ENCODE results near the gene ADGRB2.

DNA sequence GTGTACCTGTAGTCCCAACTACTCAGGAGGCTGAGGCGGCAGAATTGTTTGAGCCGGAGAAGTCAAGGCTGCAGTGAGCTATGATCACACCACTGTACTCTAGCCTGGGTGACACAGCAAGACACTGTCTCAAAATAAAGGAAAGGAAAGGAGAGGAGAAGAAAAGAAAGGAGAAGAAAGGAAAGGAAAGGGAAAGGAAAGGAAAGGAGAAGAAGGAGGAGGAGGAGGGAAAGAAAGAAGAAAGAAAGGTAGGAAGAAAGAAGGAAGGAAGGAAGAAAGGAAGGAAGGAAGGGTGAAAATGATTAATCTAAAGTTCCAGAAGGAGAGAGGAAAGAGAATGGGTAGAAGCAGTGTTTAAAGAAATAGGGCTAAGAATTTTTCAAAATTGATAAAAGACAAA lies 39.5 kb upstream of the ADGRB2 start:
- TF ChIP-seq CTCF (conservative IDR thresholded peaks at IDR 0.05; ENCODE audit: low read length) (no peak), EZH2phosphoT487 (IDR thresholded peaks at IDR 0.05; ENCODE audit: borderline replicate concordance, low read depth, low read length) (no peak)

Measured in OCI-LY7 (cell line).